Suprapubic skin (tissue), 4 donors: ENCODE data around the gene IL13RA1. TPM values are rescaled to one million over a fixed set of nuclear protein-coding genes. Genes with fewer than 3 reads are reported as not detected.

Source experiments
- DNase-seq, 2 donors: peaks; one replicate each; pipeline ENCODE4 v3.0.0-alpha.2; 2019; ENCODE audit warnings: low spot score in 2 of 2
- H3K27ac ChIP-seq: fragments of 200-600 bp; sonication (generic); one replicate; pipeline ENCODE4 v1.5.1; 2019
- H3K27me3 ChIP-seq: fragments of 200-600 bp; sonication (generic); one replicate; pipeline ENCODE4 v1.5.1; 2019
- H3K36me3 ChIP-seq: fragments of 200-600 bp; sonication (generic); one replicate; pipeline ENCODE4 v1.5.1; 2019
- H3K4me1 ChIP-seq: fragments of 200-600 bp; sonication (generic); one replicate; pipeline ENCODE4 v1.5.1; 2019
- H3K4me3 ChIP-seq: fragments of 200-600 bp; sonication (generic); one replicate; pipeline ENCODE4 v1.5.1; 2019; ENCODE audit warnings: mild to moderate bottlenecking
- H3K9me3 ChIP-seq: fragments of 200-600 bp; sonication (generic); one replicate; pipeline ENCODE4 v1.5.1; 2019
- CTCF ChIP-seq, 2 donors: fragments of 200-600 bp in 1 of 2; fragments of 450-650 bp in 1 of 2; sonication (generic) in 1 of 2; IDR thresholded peaks; one replicate each; pipeline ENCODE4 v1.5.1; 2016 to 2019; ENCODE audit warnings: antibody characterized with exemption in 2 of 2, mild to moderate bottlenecking in 1 of 2, moderate library complexity in 1 of 2
- EP300 ChIP-seq: sonication (generic); formaldehyde crosslinking; IDR thresholded peaks from one replicate; pipeline ENCODE4 v1.6.1; 2017; ENCODE audit warnings: antibody characterized with exemption
- POLR2A ChIP-seq, 2 donors: fragments of 450-650 bp; IDR thresholded peaks; one replicate each; pipeline ENCODE4 v1.6.1; 2017; ENCODE audit warnings: antibody characterized with exemption in 2 of 2, mild to moderate bottlenecking in 2 of 2, moderate library complexity in 2 of 2
- POLR2AphosphoS5 ChIP-seq, 3 donors: sonication (generic); formaldehyde crosslinking; IDR thresholded peaks; one replicate each; pipeline ENCODE4 v1.6.1; 2017; ENCODE audit warnings: antibody characterized with exemption in 3 of 3
- WGBS: methylation state at CpG from one replicate; pipeline ENCODE4 v1.1.5; 2018; 5-methylcytosine and 5-hydroxymethylcytosine counted together
- total RNA-seq, 4 donors: library from RNA; depleted of rRNA; stranded (reverse); fragments of >200 nt; gene quantifications; one replicate each; pipeline ENCODE4 v1.1.0, GENCODE V29; 2016

The IL13RA1 gene
- total RNA-seq, 4 donors from 2014 or later = 20.7 to 26.2 (median 24.8) TPM

GRCh38 chrX:118745570-118745969 lies 18.2 kb downstream of the IL13RA1 start:
- DNase-seq = no peak
- Histone ChIP-seq H3K27me3 (no peaks in the 10 kb centered on the region), H3K36me3 (no peaks in the 10 kb centered on the region), H3K9me3 (no peaks in the 10 kb centered on the region), H3K4me1 (no peaks in the 10 kb centered on the region), H3K27ac (no peak overlapping the region), H3K4me3 (no peak overlapping the region)
- WGBS = 62% methylated on average over 2 of the region's 2 CpGs
- no peak for TF ChIP-seq POLR2AphosphoS5 (IDR thresholded peaks at IDR 0.05)
- TF ChIP-seq POLR2A (IDR thresholded peaks at IDR 0.05) = no peak
- TF ChIP-seq EP300 = no peak
- TF ChIP-seq CTCF (IDR thresholded peaks at IDR 0.05) = no peak

DNA sequence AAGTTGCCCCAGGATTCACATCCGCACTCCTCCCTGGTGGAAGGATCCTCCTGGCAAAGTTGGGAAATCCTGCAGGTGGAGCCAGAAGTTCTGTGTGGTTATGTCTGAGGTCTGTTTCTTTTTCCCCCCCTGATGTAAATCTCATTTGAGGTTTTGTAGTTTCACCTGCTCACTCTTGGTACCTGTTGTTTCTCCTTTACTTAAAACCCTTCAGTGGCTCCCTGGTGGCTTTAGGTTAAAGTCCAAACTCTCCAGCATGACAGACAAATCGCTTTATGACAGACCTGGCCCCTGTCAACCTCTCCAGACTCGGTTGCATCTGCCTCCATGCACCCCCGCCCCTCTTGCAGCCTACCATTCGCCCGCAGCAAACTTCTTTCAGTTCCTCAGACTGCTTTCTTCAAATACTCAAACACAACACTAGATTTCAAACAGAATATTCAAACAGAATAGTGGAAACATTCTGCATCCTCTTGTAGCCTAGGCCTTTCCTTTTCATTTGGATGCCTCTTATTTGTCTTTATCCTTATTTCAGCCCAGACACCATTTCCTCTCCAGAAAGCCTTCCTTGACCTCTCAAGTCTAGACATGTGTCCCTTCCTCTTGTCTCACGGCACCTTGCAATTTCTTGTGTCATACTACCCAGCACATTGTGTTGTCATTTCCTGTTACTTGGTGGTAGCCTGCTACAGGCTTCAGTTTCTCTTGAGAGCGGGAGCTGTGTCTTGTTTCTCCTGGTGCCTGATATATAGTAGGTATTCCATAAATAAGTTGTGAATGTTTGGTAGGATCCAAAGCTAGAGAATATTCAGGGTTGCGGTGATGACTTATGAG lies 24.8 kb downstream of the IL13RA1 start:
- Histone ChIP-seq H3K27me3 (no peaks in the 10 kb centered on the region), H3K36me3 (no peaks in the 10 kb centered on the region), H3K27ac (no peak overlapping the region), H3K4me3 (no peak overlapping the region), H3K4me1 (no peaks in the 10 kb centered on the region), H3K9me3 (no peaks in the 10 kb centered on the region)
- 75% methylated on average over 9 of the region's 9 CpGs for WGBS
- no peak for DNase-seq
- TF ChIP-seq POLR2AphosphoS5 (IDR thresholded peaks at IDR 0.05) (no peak), CTCF (IDR thresholded peaks at IDR 0.05) (no peak), POLR2A (IDR thresholded peaks at IDR 0.05) (no peak), EP300 (no peak)

DNA sequence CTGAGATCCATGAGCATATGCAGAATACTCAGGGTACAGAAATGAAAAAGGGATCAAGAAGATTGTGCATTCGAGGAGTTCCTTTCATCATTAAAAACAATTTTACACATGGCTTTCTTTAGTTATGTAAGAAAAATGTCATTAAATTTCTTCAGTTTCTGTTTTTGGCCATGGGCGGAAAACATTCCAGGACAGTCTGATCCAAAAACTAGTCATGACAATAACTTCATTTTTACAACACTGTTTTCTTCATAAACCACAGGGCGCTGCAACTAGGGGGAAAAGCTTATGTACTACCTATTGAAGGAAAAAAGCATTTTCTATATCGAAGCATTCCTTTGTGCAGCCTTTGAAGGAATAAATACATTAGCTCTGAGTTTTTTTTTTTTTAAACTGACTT lies 28.2 kb downstream of the IL13RA1 start:
- H3K27me3 ChIP-seq = no peaks in the 10 kb centered on the region
- H3K27ac ChIP-seq = no peak overlapping the region
- no peaks in the 10 kb centered on the region for H3K4me1 ChIP-seq
- no peak for TF ChIP-seq POLR2A (IDR thresholded peaks at IDR 0.05)
- 60% methylated on average over 4 of the region's 4 CpGs for WGBS
- H3K4me3 ChIP-seq = no peak overlapping the region
- no peak for DNase-seq
- no peaks in the 10 kb centered on the region for H3K9me3 ChIP-seq
- no peaks in the 10 kb centered on the region for H3K36me3 ChIP-seq

DNA sequence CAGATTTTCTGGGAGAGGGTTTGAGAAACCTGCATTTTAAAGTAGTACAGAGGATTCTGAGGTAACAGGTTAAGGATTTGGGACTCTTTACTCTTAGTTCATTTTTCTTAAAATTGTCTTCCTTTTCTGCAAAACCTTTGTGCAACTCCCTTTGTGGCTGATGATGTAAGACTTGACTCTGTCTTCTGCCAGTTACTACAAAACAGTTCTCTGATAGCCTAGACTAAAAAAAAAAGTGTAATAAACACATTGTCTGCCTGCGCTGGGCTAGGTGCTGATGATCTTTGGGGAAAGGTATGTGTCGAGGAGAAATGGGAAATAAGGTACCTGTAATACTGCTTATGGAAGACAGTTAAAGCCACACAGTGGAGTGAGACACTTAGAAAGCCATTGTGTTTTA lies 28.7 kb downstream of the IL13RA1 start:
- Histone ChIP-seq H3K4me3 (no peak overlapping the region), H3K9me3 (no peaks in the 10 kb centered on the region), H3K36me3 (no peaks in the 10 kb centered on the region), H3K27ac (no peak overlapping the region), H3K4me1 (no peaks in the 10 kb centered on the region), H3K27me3 (no peaks in the 10 kb centered on the region)
- 64% methylated on average over 2 of the region's 2 CpGs for WGBS
- TF ChIP-seq CTCF (IDR thresholded peaks at IDR 0.05) (no peak), EP300 (no peak), POLR2AphosphoS5 (IDR thresholded peaks at IDR 0.05) (no peak), POLR2A (IDR thresholded peaks at IDR 0.05) (no peak)
- no peak for DNase-seq

- no peak for DNase-seq
- no peak for TF ChIP-seq CTCF (IDR thresholded peaks at IDR 0.05)
- no peak for TF ChIP-seq POLR2AphosphoS5 (IDR thresholded peaks at IDR 0.05)
- TF ChIP-seq POLR2A (IDR thresholded peaks at IDR 0.05) = no peak
- no peak for TF ChIP-seq EP300
- Histone ChIP-seq H3K4me1 (no peaks in the 10 kb centered on the region), H3K9me3 (no peaks in the 10 kb centered on the region), H3K27ac (no peak overlapping the region), H3K36me3 (no peaks in the 10 kb centered on the region), H3K4me3 (no peak overlapping the region), H3K27me3 (no peaks in the 10 kb centered on the region)
- 64% methylated on average over 2 of the region's 2 CpGs for WGBS
These were observed 31.1 kb downstream of the IL13RA1 start for GRCh38 chrX:118758511-118758910.
